SIG-M5 treated with dmso at 0.1 percent for 504 hours (cell line): ENCODE measurements around the gene LRIG2.
A peak's percentile ranks its signal among the peaks of the same experiment; 100 is the strongest.
"Not testable (repeated sequence)": the region's sequence is repeated elsewhere in the genome, so short reads cannot be mapped to it uniquely, and the experiment has no call there.

ENCODE experiments used
- DNase-seq: peaks from one replicate; lab custom pipeline; 2025; ENCODE audit not compliant: unreplicated experiment; lab: John Stamatoyannopoulos, UW

The LRIG2 gene

GRCh38 chr1:113072757-113073478 lies at the start of gene LRIG2:
TSS of gene LRIG2 (plus strand) at chr1:113073198. CDS start at chr1:113073407, 209 bp downstream.
- DNase-seq = peak; percentile 97

DNA sequence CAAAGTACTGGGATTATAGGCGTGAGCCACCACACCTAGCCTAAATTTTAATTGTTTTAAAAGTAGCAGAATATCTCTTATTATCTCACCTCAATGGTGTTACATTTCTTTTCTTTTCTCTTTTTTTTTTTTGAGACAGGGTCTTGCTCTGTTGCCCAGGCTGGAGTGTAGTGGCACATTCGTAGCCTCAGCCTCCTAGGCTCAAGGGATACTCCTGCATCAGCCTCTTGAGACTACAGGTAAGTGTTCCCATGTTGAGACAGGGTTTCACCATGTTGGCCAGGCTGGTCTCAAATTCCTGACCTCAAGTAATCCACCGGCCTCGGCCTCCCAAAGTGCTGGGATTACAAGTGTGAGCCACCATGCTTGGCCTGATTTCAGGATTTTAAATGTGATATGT lies 49.7 kb upstream of the LRIG2 start:
- DNase-seq = not testable (repeated sequence)

DNA sequence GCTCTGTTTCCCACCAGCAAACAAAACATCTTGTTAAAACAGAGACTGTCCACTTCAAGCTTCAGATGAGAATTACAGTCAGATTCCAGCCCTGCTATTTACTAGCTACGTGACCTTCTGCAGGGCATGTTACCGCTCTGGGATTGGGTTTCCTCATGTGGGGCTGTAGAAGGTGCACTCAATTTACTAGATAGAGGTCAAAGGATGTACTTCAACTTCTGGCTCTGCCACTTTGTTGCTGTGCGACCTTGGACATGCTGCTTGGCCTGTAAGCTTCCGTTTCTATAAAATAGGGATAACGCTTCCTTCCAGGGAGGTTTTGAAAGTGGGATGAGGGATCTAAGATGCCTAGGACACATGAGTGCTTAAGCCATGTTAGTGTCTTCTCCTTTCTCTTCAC lies 46.0 kb upstream of the LRIG2 start:
- no peak for DNase-seq

DNA sequence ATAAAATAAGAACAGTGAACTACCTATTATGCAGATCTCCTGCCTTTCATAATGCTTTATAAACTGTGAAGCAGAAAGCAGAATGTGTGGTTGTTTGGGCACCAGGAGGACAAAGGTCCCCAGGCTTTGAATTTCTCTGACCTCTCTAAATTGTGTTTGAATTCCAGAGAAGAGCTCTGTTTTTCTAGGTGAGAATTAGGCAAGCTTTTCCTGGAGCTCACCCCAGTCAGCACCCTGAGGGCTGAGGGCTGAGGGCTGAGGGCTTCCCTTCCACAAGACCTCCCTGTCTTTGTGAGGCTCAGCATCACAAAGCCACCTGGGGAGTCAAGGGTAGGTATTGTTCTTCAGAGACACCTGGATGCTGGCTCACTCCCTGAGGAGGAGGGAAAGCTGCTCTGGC lies 45.5 kb upstream of the LRIG2 start:
- DNase-seq = no peak

GRCh38 chr1:113029822-113030221 lies 43.2 kb upstream of the LRIG2 start:
- DNase-seq = no peak

- no peak for DNase-seq
Measured at GRCh38 chr1:113031171-113031933, 41.6 kb upstream of the LRIG2 start.

GRCh38 chr1:113035086-113035485 lies 37.9 kb upstream of the LRIG2 start:
- no peak for DNase-seq

- no peak for DNase-seq
Measured at GRCh38 chr1:113036639-113037321, 36.2 kb upstream of the LRIG2 start.

GRCh38 chr1:113040041-113040440 lies 33.0 kb upstream of the LRIG2 start:
- DNase-seq = no peak

DNA sequence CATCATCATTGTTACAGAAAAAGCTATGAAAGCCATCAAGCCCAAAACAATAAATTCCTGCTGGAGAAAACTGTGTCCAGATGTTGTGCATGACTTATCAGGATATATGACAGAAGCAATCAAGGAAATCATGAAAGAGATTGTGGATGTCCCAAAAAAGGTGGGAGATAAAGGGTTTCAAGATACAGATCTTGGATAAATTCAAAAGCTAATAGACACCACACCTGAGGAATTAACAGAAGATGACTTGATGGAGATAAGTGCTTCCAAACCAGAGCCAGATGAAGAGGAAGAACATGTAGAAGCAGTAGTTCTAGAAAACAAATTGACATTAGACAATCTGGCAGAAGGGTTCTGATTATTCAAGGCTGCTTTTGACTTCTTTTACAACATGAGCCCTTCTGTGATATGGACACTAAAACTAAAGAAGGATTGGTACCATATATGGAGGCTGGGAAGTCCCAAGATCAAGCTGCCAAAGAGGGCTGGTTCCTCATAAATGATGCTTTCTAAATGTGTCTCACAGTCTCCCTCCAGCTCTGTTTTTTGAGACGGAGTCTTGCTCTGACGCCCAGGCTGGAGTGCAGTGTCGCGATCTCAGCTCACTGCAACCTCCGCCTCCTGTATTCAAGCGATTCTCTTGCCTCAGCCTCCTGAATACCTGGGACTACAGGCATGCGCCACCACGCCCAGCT lies 32.1 kb upstream of the LRIG2 start:
- DNase-seq = no peak

DNA sequence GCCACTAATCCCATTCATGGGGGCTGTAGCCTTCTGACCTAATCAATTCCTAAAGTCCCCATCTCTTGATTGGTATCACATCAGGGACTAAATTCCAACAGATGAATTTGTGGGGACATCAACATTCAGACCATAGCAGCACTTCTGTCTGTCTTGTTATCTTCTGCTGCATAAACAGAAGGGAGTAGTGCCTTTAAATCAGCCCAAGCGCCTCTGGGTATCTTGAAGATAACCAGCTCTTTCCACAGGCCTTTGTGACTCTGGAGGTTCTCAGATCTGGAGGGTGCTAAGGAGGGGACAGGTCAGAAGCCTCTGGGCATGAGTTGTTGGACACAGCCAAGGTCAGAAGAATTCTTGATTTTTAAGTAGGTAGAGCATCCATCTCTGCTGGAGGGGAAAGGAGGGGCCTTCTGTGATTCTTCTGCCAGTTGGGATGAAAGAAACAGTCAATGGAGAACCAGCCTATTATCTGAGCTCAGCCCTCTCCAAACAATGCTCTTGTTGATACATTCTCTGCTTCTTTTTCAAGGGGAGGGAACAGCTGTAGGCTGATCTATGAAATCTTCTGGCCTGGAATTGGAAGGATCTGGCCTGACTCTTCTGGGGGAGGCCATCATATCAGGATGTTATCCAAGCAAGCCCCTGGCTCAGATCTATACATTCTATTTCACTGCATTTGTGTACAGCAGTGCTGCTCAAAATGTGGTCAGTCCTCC lies 31.3 kb upstream of the LRIG2 start:
- DNase-seq = no peak

DNA sequence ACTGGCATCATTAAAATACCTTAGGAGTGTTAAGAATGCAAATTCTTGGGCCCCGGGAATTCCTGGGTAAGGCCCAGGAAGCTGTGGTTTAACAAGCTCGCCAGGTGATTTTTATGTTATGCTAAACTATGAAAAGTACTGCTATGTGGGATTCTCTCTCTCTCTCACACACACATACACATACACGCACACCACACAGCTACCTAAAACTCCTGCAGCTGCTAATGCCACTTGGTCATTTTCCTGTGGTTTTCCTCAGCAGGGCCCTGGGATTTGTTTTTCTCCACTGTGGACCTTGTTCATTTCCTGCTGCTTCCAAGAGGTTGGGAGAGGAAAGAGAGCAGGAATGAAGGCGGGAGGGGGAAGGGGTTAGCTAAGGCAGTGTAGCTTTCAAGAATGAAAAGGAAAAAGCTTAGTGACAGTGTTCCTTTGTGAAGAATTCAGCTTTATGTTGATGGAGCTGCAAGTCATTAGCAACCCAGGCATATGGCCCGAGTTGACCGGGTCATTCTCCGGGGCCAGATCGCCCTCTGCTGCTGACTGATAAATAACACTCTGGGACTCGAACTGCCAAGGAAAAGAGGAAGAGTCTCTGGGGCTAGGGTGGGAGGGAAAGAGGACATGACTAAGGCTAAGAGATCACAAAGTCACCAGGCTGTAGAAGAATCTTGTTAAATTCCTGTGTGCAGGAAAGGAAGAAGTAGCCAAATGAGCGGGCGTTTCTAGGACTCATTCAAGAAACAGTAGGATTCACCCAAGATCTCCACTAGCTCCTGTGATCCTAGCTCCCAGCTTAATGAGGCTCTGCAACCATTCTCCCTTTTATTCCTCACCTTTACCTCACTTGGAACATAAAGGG lies 30.5 kb upstream of the LRIG2 start:
- DNase-seq = peak; percentile 88

GRCh38 chr1:113043144-113043488 lies 29.9 kb upstream of the LRIG2 start:
- not testable (repeated sequence) for DNase-seq

DNA sequence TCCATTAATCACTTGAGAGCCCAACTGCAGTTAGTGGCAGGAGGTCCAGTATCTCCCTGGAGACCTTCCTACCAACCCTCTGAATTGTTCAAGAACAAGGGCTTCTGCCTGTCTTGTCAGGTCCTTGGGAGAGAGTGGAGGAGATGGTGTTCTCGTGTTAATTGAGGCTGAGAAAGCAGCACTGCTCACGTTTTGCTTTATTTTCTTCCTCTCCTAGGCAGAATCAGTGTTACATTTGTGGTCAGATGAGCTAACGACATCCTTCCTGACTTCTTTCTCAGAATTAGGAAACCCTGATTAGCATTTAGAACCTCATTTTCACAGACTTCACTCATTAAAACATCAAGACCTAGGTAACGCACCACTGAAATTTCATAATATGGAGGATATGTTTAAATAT lies 26.4 kb upstream of the LRIG2 start:
- peak; percentile 73 for DNase-seq

GRCh38 chr1:113048064-113048463 lies 24.9 kb upstream of the LRIG2 start:
- DNase-seq = no peak

DNA sequence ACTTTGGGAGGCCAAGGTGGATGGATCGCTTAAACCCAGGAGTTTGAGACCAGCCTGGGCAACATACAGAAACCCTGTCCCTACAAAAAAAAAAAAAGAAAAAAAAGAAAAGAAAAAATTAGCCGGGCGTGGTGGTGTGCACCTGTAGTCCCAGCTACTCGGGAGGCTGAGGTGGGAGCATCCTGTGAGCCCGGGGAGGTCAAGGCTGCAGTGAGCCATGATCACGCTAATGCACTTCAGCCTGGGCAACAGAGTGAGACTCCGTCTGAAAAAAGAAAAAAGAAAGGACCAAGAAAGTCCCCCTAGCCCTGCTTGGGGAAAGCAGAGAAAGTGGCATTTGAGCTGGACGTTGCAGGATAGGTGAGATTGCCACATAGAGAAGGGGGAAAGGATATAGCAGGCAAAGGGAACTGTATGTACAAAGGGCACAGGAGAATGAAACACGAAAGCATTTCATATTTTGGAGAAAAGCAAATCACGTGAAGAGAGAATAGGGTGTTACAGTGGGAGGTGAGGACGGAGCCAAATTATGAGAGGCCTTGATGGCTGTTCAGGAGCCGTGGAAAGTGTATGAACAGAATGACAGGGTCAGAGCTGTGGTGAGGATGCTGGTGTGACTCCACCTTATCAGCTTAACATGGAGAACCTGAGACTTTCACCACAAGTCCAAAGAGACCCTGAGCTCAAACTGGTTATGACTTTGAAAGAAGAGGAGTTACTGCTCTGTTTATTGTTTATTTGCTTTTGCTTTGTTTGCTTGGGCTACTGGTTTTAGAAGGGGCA lies 19.5 kb upstream of the LRIG2 start:
- no peak for DNase-seq

- DNase-seq = no peak
Measured at GRCh38 chr1:113055570-113055969, 17.4 kb upstream of the LRIG2 start.

DNA sequence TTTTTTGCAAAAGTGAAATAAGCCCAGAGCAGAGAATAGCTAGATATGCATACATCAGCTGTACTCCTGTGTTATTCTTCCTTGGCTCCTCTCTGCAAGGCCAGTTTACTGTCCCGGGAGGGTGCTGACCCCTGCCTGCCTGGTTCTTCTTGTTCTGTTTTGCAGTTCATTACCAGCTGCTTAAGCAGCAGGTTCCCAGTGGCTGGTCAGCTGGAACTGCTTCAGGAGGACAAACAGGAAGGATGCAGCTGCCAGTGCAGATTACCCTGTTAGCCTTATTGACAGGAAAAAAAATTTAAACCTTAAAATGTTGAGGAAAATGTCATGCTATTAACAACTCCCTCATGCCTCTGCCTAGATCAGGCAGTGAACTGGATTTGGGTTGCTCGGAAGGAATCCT lies 16.0 kb upstream of the LRIG2 start:
- no peak for DNase-seq
